Stimulated activated CD4-positive, alpha-beta T cell treated with anti-CD3 and anti-CD28 coated beads, TNF-alpha, amount 100 ng/mL, for 4 hours (primary cell): ENCODE results near the gene NTPCR.
A peak's percentile ranks its signal among the peaks of the same experiment; 100 is the strongest.
"Not testable (repeated sequence)": the region's sequence is repeated elsewhere in the genome, so short reads cannot be mapped to it uniquely, and the experiment has no call there.

ENCODE experiments used
- DNase-seq, 3 experiments: peaks; one replicate each; pipeline ENCODE4 v3.0.0-alpha.2; 2020; ENCODE audit warnings: low read depth in 3 of 3

The NTPCR gene

DNA sequence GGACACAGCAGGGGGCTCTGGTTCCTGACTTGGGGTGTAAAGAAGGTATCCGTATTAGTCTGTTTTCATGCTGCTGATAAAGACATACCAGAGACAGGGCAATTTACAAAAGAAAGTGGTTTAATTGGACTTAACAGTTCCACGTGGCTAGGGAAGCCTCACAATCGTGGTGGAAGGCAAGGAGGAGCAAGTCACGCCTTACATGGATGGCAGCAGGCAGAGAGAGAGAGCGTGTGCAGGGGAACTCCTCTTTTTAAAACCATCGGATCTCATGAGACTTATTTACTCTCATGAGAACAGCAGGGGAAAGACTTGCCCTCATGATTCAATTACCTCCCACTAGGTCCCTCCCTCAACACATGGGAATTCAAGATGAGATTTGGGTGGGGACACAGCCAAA, 23.2 kb upstream of the NTPCR start:
- DNase-seq = not testable (repeated sequence)

DNA sequence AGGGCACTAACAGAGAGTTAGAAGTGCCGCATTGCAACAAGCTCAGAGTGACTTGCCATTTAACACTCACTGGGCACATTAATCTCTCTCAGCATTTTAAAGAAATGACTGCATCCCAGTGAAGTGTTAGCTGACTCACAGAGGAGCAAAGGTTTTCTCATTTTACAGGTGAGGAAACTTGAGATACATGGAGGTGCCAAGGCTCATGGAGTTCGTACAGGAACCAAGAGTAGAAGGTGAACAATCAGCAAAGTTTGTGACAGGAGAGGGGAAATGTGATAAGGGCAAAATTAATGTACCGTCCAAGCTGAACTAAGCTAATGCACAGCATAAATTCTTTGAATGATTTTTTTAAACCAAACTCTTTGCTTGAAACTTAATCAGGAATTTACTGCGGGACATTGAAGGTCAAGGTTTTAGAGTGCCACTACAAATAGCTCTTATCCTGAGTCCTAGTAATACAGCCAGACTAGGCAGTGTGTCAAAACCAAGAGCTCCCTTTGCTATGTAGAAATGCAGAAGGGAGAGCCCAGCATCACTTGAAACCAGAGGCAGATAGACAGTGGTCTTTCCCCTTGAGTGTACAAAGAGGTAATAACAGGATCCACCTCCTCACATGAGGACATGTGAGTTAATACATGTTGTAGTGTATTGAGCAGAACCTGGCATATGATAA, 22.4 kb upstream of the NTPCR start:
- no peak for DNase-seq

GRCh38 chr1:232932486-232933425, 17.7 kb upstream of the NTPCR start:
- DNase-seq = no peak

DNA sequence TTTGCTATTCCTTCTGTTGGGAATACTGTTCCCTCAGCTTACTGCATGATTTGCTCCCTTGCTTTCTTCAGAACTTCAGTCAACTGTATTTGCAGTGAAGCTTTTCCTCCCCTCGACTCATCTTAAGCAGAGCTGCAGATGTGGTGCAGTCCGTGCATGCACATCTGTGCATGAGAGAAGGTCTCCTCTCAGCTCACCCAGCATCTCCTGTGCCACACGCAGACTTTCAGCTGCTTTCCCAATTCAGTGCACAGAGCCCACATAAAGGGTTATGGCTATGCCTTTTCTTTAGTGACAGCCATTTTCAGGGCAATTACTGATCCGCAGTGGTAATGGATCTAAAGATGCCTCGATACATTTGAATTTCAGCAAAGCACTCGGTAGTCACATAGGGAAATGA, 13.5 kb upstream of the NTPCR start:
- DNase-seq = no peak

DNA sequence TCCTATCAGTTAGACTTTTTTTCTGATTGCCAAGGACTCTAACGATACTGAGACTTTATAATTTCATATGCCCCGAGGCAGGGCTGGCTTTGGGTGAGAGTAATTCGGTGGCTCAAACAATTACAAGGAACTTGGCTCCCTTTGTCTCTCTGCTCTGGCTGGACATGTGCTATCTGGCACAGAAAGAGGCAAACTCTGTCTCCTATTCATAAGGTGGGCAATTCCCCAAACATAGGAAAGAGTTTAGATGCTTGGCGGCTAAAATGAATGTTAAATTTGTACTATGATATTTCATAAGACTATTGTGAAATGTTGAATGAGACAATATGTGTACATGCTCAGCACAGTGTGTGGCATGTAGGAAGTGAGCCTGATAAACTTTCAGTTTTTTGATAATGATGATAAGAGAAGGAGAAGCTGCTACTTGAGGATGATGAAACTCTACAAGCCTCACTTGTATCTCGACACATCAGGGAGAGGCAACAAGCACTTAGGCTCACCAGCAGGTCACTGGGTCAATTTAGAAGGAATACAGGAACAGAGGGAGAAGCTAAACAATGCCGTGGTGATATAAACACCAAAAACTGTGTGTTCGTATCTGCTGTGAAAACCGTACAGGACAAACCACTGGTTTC, 12.6 kb upstream of the NTPCR start:
- DNase-seq = no peak

DNA sequence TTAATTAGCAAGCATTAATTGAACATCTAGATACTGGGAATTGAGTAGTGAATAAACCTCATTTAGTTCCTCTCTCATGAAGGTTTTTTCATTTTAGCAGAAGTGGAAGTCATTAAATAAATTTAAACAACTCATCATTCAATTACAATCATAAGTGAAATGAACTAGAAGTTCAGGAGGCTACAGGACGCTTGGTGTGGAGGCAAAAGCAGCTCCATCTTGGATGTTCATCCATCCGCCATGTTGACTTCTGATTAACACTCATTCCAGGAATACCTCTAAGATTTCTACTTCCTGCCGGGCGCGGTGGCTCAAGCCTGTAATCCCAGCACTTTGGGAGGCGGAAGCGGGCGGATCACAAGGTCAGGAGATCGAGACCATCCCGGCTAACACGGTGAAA, 11.5 kb upstream of the NTPCR start:
- DNase-seq = no peak

GRCh38 chr1:232939748-232940147, 10.7 kb upstream of the NTPCR start:
- no peak for DNase-seq

- DNase-seq = no peak
These were observed 10.1 kb upstream of the NTPCR start for GRCh38 chr1:232940262-232940661.

- no peak for DNase-seq
These were observed 7.8 kb upstream of the NTPCR start for GRCh38 chr1:232942413-232943294.

DNA sequence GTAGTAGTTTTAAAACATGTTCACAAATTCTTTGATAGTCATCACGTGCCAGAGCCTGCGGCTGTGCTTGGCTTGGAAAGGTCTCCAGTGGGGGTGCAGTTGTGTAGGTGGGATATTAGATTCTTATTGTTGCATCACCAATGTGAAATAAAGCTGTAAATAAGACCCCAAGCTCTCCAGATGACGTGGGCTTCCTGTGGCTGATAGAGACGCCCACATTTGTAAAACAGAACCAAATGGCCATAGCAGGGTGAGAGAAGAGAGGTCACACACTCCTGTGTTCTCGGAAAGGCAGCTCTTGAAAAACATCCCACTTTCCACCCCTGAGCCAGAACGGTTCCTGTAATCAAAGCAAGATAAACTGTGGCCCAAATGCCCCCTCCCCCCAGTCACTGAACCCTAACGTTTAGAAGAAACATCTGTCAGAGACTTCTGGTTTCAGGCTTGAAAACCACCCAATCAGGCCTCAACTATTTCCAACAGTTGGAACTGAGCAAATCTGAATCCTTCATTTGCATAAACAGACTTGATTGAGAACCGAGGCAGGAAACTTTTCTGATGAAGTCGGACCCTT, 6.6 kb upstream of the NTPCR start:
- DNase-seq = peak in 1 of 3 experiments; percentile 34

DNA sequence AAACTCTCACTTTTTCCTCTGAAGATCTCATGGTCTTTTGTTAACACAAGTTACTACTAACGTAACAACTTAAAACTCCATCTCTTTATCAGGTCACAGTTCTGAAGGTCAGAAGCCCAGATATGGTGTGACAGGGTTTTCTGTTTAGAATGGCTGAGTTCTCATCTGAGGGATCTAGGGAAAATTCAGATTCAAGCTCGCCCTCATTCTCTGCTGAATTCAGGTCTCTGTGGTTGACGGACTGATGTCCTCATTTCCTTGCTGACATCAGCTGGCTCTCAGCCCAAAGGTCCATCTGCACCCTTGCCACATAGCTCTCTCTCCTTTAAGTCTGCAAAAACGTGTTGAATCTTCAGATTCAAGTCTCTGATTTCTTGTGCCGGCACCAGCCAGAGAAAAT, 6.1 kb upstream of the NTPCR start:
- no peak for DNase-seq

GRCh38 chr1:232949636-232950196, 695 bp upstream of the NTPCR start:
- no peak for DNase-seq

GRCh38 chr1:232951180-232951579, 769 bp downstream of the NTPCR start:
- no peak for DNase-seq

- no peak for DNase-seq
These were observed 1.2 kb downstream of the NTPCR start for GRCh38 chr1:232951605-232952004.

DNA sequence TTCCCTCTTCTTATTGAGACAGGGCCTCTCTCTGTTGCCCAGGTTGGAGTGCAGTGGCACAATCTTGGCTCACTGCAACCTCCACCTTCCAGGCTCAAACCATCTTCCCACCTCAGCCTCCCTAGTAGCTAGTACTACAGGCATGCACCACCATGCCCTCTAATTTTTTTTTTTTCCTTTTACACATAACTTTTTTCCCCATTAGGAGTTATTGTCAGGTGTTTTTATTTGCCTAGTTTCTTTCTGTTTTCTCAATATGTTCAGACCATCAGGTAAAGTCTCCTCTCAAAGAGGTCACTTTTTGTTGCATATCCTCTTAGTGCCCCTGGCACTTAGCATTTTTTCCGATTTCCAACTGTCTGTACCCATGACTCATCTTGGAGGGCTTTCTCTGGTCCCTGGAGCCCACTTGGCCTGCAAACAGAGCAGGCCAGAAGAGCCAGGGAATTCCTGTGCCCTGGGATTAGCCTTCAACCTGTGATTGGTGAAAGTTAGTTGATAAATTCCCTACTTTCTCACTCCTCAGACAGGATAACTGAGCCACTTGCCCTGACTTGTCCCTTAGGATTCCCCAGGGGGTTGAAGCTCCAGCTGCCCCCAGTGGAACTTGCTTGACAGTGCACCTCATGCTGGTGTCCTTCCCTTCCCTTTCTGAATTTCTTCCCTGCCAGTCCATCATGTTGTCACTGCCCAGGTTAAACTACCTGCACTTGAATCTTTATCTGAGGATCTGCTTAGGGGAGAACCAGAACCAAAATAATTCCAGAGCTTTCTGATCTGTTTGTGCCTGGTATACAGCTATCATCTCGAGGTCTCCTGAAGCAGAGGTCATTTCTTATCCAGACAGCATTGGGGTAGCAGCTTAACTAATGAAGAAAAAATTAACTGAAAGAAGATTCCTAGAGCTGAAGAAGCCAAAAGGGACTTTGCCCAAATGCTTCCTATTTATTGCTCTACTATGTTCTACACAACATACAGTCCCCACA, 2.4 kb downstream of the NTPCR start:
- no peak for DNase-seq

GRCh38 chr1:232954594-232955365, 4.4 kb downstream of the NTPCR start:
- DNase-seq = no peak

DNA sequence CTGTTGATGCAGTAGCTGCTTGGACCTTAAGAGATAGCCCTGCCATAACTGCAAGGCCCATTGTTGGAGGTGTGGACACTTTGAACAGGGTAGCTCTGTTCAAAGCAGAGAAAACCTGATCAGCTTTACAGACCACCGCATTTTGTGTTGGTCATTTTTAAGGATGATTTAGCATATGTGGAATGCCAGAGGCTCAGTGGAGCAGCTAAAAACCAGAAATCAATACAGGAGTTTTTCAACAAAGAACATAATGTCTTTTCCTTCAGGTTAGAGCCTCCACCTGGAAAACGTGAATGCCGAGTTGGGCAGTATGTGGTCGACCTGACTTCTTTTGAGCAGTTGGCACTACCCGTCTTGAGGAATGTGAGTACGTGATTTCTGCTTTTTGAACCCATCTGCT, 5.7 kb downstream of the NTPCR start:
- no peak for DNase-seq

GRCh38 chr1:232958067-232958466, 7.7 kb downstream of the NTPCR start:
- DNase-seq = no peak
